Peyer's patch (tissue), 4 donors: ENCODE data around the gene VASH1. TPM values are rescaled to one million over a fixed set of nuclear protein-coding genes. Genes with fewer than 3 reads are reported as not detected.
A peak's percentile ranks its signal among the peaks of the same experiment; 100 is the strongest.

Source experiments
- DNase-seq, 3 donors: peaks; one replicate each; pipeline ENCODE4 v3.0.0-alpha.2; 2017 to 2019
- H3K27ac ChIP-seq, 4 donors: fragments of 200-600 bp; sonication (generic); one replicate each; pipeline ENCODE4 v1.5.1; 2016 to 2019
- H3K27me3 ChIP-seq, 2 donors: fragments of 200-600 bp; sonication (generic); one replicate each; pipeline ENCODE4 v1.5.1; 2019
- H3K36me3 ChIP-seq, 3 donors: fragments of 200-600 bp; sonication (generic); one replicate each; pipeline ENCODE4 v1.5.1; 2016 to 2019
- H3K4me1 ChIP-seq, 4 donors: fragments of 200-600 bp; sonication (generic); one replicate each; pipeline ENCODE4 v1.5.1; 2016 to 2019
- H3K4me3 ChIP-seq, 4 donors: fragments of 200-600 bp; sonication (generic); 1 replicate in 3 of 4; 2 replicates in 1 of 4; pipeline ENCODE4 v1.5.1; 2016 to 2019; ENCODE audit warnings: mild to moderate bottlenecking in 1 of 4
- H3K9me3 ChIP-seq, 4 donors: fragments of 200-600 bp; sonication (generic); one replicate each; pipeline ENCODE4 v1.5.1; 2016 to 2019; ENCODE audit warnings: mild to moderate bottlenecking in 1 of 4
- POLR2A ChIP-seq, 2 donors: fragments of 450-650 bp; IDR thresholded peaks; one replicate each; pipeline ENCODE4 v1.5.1; 2017; ENCODE audit warnings: antibody characterized with exemption in 2 of 2, mild to moderate bottlenecking in 2 of 2, moderate library complexity in 2 of 2
- total RNA-seq, 4 donors: library from RNA; depleted of rRNA; stranded (reverse); fragments of >200 nt; gene quantifications; one replicate each; pipeline ENCODE4 v1.1.0, GENCODE V29; 2016
- TF ChIP-seq, protein P1 (sequence below), 6 experiments: fragments of 450-650 bp in 4 of 6; fragments of 200-600 bp in 2 of 6; sonication (generic) in 1 of 6; IDR thresholded peaks; one replicate each; pipeline ENCODE4 v1.5.1; 2017 to 2019; ENCODE audit warnings: antibody characterized with exemption in 6 of 6, mild to moderate bottlenecking in 3 of 6, moderate library complexity in 1 of 6

Gene VASH1
- total RNA-seq, 4 donors from 2014 or later, result 1.6 to 33.0 (median 3.2) TPM

GRCh38 chr14:76812422-76813383 lies 51.4 kb downstream of the VASH1 start, which contains the start of gene ANGEL1:
Gene ANGEL1, minus strand, starts transcription at chr14:76812882. Its CDS starts 55 bp downstream, at chr14:76812827.
- Histone ChIP-seq H3K36me3 (peaks cover 0 to 13% (median 0%) of the 10 kb centered on the region in 3 donors), H3K9me3 (no peaks in the 10 kb centered on the region), H3K4me3 (peak within 1 kb of the TSS; percentile 76 to 86 (median 80)), H3K27ac (peak within 1 kb of the TSS; percentile 79 to 91 (median 86)), H3K27me3 (no peaks in the 10 kb centered on the region), H3K4me1 (peaks cover 0 to 18% (median 5%) of the 10 kb centered on the region in 4 donors)
- DNase-seq, result peak; percentile 96 to 99 (median 97)
- TF ChIP-seq, protein P1, sequence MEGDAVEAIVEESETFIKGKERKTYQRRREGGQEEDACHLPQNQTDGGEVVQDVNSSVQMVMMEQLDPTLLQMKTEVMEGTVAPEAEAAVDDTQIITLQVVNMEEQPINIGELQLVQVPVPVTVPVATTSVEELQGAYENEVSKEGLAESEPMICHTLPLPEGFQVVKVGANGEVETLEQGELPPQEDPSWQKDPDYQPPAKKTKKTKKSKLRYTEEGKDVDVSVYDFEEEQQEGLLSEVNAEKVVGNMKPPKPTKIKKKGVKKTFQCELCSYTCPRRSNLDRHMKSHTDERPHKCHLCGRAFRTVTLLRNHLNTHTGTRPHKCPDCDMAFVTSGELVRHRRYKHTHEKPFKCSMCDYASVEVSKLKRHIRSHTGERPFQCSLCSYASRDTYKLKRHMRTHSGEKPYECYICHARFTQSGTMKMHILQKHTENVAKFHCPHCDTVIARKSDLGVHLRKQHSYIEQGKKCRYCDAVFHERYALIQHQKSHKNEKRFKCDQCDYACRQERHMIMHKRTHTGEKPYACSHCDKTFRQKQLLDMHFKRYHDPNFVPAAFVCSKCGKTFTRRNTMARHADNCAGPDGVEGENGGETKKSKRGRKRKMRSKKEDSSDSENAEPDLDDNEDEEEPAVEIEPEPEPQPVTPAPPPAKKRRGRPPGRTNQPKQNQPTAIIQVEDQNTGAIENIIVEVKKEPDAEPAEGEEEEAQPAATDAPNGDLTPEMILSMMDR (IDR thresholded peaks at IDR 0.05), result peak in 2 of 6 experiments; percentile 7 to 18
- peak; percentile 74 to 85 for TF ChIP-seq POLR2A (IDR thresholded peaks at IDR 0.05)

- TF ChIP-seq, protein P1 (IDR thresholded peaks at IDR 0.05), result no peak
- TF ChIP-seq POLR2A (IDR thresholded peaks at IDR 0.05), result no peak
- Histone ChIP-seq H3K36me3 (no peaks in the 10 kb centered on the region), H3K9me3 (no peaks in the 10 kb centered on the region), H3K27ac (no peak overlapping the region), H3K27me3 (no peaks in the 10 kb centered on the region), H3K4me1 (peaks cover 0 to 18% (median 5%) of the 10 kb centered on the region in 4 donors), H3K4me3 (no peak overlapping the region)
- no peak for DNase-seq
Observed at GRCh38 chr14:76814726-76815645, 53.7 kb downstream of the VASH1 start.

DNA sequence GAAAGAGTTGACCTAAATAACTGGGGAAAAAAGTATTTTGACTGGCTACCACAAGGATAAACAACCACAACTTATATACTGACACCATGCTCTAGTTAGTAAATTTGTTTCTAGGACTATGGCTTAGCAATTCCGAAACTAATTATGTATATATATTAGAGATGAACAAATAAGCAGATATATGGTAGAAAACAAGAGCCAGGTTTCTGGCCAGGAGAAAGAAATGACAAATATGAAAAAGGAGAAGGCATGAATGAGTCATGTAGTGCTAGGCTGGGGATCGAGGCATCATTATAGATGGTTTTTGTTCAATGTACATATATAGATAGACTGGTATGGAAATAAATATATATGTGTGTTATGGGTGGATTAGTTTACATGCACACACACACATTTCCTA lies 59.4 kb downstream of the VASH1 start:
- H3K27ac ChIP-seq, result no peak overlapping the region
- no peaks in the 10 kb centered on the region for H3K27me3 ChIP-seq
- no peak for DNase-seq
- H3K9me3 ChIP-seq, result no peaks in the 10 kb centered on the region
- H3K4me1 ChIP-seq, result no peaks in the 10 kb centered on the region
- TF ChIP-seq POLR2A (IDR thresholded peaks at IDR 0.05), result no peak
- TF ChIP-seq, protein P1 (IDR thresholded peaks at IDR 0.05), result no peak
- H3K4me3 ChIP-seq, result no peak overlapping the region
- H3K36me3 ChIP-seq, result no peaks in the 10 kb centered on the region

GRCh38 chr14:76826122-76826521 lies 64.9 kb downstream of the VASH1 start, which contains the start of gene LRRC74A:
Gene LRRC74A, plus strand, starts transcription at chr14:76826408. Its CDS starts 290 bp downstream, at chr14:76826698.
- TF ChIP-seq, protein P1 (IDR thresholded peaks at IDR 0.05), result no peak
- no peak for TF ChIP-seq POLR2A (IDR thresholded peaks at IDR 0.05)
- DNase-seq, result no peak
- no peaks in the 10 kb centered on the region for H3K27me3 ChIP-seq
- no peaks in the 10 kb centered on the region for H3K4me1 ChIP-seq
- H3K9me3 ChIP-seq, result no peaks in the 10 kb centered on the region
- no peak within 1 kb of the TSS for H3K4me3 ChIP-seq
- H3K36me3 ChIP-seq, result no peaks in the 10 kb centered on the region
- no peak within 1 kb of the TSS for H3K27ac ChIP-seq

DNA sequence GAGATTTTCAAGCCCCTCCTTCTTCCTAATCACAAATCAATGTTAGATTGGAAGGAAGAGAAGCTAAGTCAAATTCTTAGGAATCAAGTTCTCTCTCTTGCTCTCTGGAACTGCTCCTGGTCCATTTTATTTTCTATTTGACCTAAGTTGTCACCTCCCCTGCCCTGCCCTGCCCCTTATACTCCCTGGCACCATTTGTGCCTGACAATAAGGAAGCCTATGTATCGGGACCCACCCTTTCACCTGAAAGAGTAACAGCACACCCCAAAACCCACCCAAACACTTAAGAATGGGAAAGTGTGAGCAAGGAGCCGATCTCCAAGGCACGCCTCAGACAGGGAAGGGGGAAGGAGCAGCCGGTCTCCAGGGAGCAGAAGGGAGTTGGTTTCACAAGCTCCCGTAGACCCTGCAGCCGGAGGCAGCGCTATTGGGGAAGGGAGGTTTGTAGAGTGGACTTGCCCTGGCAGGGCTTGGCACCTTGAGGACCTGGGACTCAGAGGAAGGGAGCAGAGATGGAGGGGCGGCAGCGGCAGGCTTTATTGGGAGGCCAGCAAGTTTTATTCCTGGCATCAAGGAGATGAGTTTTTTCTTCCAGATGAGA lies 66.5 kb downstream of the VASH1 start:
- no peak for TF ChIP-seq POLR2A (IDR thresholded peaks at IDR 0.05)
- TF ChIP-seq, protein P1 (IDR thresholded peaks at IDR 0.05), result no peak
- Histone ChIP-seq H3K4me3 (no peak overlapping the region), H3K27ac (no peak overlapping the region), H3K9me3 (no peaks in the 10 kb centered on the region), H3K36me3 (no peaks in the 10 kb centered on the region), H3K27me3 (no peaks in the 10 kb centered on the region), H3K4me1 (no peaks in the 10 kb centered on the region)
- no peak for DNase-seq
